Fibroblast of skin of abdomen (primary cell): ENCODE measurements around the gene CCDC74A.
"Not testable (repeated sequence)": the region's sequence is repeated elsewhere in the genome, so short reads cannot be mapped to it uniquely, and the experiment has no call there.

Experiments used
- DNase-seq: peaks from one replicate; pipeline ENCODE4 v3.0.0-alpha.2; 2013

The CCDC74A gene

DNA sequence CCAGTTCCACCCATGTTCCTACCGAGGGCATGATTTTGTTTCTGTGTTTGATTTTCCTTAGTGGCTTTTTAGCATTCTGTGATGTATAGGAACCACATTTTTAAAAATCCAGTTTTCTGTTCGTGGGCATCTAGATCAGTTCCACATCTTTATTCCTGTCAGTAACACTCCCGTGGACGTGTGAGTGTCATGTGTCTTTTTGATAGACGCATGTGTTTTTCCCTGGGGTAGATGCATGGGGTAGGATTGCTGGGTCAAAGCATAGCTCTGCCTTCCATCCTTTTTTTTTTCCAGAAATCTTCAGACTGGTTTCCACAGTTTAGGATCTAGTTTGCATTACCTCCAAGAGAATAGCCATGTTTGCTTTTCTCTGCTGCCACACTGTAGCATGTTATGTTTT, 38.7 kb downstream of the CCDC74A start:
- no peak for DNase-seq

DNA sequence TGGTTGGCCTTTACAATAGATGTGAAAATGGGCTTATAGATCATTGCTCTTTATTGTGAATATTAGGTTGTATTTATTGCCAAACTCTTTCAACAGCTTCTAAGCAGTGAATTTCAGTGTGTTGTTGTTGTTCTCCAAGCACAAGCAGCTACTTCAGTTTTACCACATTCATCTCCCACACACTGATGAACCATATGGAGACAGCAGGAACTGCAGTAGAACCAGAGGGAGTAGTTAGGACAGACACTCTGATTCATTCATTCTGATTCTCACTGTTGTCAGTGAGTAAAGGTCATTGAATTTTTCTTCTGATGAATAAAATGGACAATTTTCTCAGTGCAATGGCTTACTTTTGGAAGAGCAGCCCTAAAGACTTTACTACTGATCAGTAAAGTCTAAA, 40.2 kb downstream of the CCDC74A start:
- no peak for DNase-seq

DNA sequence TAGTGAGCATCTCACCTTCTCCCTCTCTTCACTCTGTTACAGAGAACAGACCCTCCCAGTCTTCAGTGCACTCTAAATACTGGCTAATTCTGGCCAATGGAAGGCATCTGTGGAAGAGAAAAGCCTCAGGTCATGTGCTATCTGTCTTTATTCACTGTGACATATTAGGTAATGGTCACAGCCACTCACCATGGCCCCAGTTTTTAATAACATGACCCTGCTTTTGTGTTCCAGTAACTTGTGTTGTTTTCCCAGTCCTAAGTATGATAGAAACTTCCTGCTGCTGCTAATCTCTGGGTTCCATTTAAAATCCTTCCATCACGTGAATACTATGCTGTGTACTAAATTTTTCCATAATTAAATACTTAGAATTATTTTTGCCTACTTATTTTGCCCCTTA, 40.7 kb downstream of the CCDC74A start:
- DNase-seq, result not testable (repeated sequence)

DNA sequence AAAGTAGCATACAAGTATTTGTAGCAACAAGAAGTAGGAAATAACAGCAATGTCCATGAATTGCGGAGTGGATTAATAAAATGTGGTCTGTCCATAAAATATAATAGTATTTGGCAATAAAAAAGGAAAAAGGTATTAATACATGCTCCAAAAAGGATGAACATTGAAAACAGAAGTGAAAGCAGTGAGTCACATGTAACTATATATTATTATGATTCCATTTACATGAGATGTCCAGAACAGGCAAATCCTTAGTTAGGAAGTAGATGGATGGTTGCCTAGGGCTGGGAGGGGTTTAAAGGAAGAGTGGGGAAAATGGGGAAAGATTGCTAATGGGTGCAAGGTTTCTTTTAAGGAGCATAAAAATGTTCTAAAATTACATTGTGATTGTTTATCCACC, 44.5 kb downstream of the CCDC74A start:
- no peak for DNase-seq

DNA sequence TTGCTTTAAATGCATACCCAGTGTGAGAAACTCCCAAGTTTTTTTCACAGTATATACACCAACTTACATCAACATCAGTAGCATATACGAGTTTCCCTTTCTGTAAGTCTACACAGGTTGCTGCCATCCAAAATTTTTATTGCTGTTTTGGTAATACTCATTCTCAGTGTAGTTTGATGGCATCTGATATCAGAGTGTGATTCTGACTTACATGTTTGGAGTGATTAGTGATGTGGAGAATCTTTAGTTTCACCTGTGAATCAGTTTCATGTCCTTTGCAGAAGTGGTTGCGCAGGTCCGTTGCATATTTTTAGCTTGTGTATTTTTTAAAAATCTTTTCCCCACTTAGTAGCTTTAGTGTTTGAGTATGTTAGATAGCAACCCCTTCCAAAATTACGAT, 50.1 kb downstream of the CCDC74A start:
- DNase-seq, result no peak

GRCh38 chr2:131580187-131580586, 52.5 kb downstream of the CCDC74A start:
- no peak for DNase-seq
